Erythroblast (primary cell): ENCODE results near the gene PCDHA2.

Source experiments
- GATA1 ChIP-seq: IDR thresholded peaks from 2 replicates; pipeline ENCODE4 v1.6.1; 2011; ENCODE audit warnings: low read depth, mild to moderate bottlenecking, control low read depth, low read length, moderate library complexity
- POLR2A ChIP-seq: IDR thresholded peaks from 2 replicates; pipeline ENCODE4 v1.6.1; 2011; ENCODE audit warnings: mild to moderate bottlenecking, low read length

DNA sequence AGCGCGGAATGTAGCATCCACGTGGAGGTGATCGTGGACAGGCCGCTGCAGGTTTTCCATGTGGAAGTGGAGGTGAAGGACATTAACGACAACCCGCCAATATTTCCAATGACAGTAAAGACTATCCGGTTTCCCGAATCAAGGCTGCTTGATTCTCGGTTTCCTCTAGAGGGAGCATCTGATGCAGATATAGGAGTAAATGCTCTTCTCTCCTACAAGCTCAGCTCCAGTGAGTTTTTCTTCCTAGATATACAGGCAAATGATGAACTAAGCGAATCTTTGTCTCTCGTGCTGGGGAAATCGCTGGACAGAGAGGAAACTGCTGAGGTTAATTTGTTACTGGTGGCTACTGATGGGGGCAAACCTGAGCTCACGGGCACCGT lies 598 bp downstream of the PCDHA2 start:
- TF ChIP-seq POLR2A (no peak), GATA1 (no peak)
